VCaP (cell line): ENCODE data around the gene TAB2.

Experiments
- H3K27ac ChIP-seq: fragments of 450-650 bp; 2 replicates; pipeline ENCODE4 v1.5.1; 2017
- TF ChIP-seq, protein P1 (sequence below): fragments of 450-650 bp; conservative IDR thresholded peaks from 2 replicates; pipeline ENCODE4 v1.5.1; 2017; ENCODE audit warnings: mild to moderate bottlenecking, moderate library complexity

TAB2 gene

DNA sequence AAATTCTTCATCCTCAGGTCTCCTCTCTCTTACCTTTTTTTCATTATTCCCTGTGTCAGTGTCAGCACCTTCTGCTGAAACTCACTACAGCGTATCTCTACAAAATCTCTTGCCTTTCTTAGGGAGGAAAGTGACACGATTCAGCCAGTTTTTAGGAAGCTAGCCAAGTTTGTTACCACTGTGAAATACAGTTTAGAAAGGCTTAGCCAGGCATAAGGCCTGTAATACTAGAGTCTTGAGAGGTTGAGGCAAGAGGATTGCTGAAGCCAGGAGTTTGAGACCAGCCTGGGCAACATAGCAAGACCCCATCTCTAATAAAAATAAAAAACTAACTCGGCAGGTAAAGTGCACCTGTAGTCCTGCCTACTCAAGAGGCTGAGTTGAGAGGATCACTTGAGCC, 16.7 kb downstream of the TAB2 start:
- TF ChIP-seq, protein P1, sequence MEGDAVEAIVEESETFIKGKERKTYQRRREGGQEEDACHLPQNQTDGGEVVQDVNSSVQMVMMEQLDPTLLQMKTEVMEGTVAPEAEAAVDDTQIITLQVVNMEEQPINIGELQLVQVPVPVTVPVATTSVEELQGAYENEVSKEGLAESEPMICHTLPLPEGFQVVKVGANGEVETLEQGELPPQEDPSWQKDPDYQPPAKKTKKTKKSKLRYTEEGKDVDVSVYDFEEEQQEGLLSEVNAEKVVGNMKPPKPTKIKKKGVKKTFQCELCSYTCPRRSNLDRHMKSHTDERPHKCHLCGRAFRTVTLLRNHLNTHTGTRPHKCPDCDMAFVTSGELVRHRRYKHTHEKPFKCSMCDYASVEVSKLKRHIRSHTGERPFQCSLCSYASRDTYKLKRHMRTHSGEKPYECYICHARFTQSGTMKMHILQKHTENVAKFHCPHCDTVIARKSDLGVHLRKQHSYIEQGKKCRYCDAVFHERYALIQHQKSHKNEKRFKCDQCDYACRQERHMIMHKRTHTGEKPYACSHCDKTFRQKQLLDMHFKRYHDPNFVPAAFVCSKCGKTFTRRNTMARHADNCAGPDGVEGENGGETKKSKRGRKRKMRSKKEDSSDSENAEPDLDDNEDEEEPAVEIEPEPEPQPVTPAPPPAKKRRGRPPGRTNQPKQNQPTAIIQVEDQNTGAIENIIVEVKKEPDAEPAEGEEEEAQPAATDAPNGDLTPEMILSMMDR = no peak
- H3K27ac ChIP-seq = peak overlapping the region; percentile 65

DNA sequence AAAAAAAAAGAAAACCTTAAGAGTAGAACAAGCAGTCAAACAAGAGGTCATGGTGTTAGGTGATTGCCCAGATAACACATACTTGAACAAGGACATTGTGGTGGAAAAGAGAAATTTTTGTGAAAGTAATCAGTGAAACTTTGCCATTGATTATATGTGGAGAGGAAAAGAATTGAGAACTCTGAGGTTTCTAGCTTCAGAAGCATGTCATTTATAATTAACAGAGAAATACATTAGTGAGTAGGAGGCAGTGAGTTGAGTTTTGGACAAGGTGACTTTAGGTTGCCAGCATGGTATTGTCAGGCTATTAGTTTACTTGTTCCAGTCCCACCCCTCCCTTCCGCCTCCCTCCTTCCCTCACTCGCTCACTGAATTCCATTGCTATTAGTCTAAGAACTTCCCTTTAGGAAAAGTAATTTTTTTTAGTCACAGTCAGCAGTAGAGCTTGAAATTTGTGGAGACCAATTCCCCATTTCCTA, 17.2 kb downstream of the TAB2 start:
- TF ChIP-seq, protein P1 = no peak
- peak overlapping the region; percentile 65 for H3K27ac ChIP-seq

DNA sequence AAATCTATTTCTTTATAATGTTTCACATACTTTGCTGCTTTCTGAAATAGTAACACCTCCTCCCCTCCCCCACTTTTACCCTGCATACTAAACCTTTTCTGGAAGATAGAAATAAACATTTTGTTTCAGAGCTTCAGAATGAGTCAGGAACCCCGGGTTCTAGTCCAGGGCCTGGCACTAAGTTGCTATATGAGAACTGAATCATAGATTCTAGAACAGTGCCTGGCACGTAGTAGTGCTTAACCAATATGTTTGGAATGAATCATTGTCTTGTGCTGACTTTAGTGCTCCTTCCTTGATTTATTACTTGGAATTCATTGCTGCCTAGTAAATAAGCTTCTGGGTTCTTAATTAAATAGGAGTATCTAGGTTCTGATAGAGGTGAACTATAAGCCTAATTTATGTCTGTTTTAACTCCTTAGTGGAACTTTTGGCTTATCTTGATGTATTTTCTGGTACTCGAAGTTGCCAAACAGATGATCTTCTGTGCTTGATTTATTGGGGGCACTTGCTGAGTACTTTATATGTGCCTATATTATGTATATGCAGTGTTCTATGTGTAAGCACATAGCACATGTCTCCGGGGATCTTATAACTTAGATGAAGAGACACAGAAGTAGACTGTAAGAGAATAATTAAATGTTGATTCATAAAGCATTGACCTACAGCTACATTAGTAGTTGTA, 18.6 kb downstream of the TAB2 start:
- TF ChIP-seq, protein P1 = no peak
- H3K27ac ChIP-seq = peak overlapping the region; percentile 65

DNA sequence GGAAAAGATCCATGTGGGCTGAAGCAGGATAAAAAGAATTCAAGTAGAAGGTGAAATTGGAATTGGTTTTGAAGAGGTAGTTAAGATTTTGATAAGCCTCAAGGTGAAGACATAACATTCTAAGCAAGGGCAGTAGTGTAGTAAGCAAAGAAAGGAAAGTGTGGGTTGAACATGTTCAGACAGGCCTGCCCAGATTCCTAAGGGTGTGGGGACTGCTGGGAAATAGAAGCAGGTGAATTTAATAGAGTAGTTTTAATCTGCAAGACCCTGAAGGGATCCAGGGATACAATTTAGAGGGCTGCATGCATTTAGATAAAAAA, 19.1 kb downstream of the TAB2 start:
- peak overlapping the region; percentile 39 for H3K27ac ChIP-seq

DNA sequence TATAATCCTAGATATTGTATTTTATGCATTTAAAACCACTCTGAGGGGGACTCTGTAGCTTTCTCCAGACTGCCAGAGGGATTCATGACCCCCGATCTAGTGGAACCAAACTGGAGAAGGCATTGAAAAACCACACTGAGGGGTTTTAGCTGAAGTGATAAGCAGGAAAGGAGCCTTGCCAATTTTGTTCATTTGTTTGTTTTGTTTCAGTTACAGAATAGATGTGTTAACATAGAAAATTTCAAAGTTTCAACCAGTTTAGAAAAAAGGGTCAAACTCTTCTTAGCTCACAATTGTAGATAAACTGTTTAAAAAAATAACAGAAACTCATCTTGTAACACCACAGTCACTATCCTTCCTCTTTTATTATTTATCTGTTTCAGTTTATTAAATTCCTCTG, 19.8 kb downstream of the TAB2 start:
- H3K27ac ChIP-seq = peak overlapping the region; percentile 39; the same call in 1 of the 2 replicates
- TF ChIP-seq, protein P1 = no peak

More for the DNA sequence above, 19.1 kb downstream of the TAB2 start:
- TF ChIP-seq, protein P1 = no peak

DNA sequence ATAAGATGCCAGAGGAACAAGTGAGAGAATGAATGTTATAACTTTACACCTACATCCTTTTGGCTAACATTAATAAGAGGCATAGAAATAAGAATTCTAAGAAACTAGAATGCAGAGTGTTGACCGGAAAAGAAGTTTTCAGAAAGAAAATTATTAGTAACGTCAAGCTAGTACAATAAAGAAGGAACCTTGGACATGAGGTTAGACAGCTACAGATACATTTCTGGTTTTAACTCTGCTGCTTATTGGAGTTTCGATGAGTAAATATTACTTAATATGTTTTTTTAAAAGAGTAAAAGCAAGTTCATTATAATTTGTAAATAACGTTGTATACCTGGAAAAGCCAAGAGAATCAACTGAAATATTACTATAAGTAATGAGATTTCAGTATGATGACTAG, 22.7 kb downstream of the TAB2 start:
- TF ChIP-seq, protein P1 = no peak
- H3K27ac ChIP-seq = no peak overlapping the region

DNA sequence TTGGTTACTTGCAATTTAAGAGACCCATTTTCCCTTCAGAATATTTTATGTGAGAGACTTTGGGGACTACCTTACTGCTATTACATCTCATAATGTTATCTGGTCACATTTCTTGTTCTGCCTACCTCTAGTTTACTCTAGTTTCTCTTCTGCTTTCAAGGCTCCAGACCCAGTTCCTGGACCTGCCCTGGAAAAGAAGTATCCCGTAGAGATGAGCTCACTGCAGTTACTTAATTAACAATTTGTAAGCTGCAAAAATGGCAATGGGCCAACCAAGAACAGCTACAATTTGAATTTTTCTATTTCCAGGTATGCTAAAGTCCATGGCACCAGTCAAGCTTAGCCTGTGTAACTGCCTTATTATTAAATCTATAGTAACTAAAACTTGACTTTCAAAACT, 25.0 kb downstream of the TAB2 start:
- TF ChIP-seq, protein P1 = no peak
- no peak overlapping the region for H3K27ac ChIP-seq
